Sigmoid colon (tissue), 7 donors: ENCODE results near the gene PLPPR1. TPM values are rescaled to one million over a fixed set of nuclear protein-coding genes. Genes with fewer than 3 reads are reported as not detected.

Source experiments
- DNase-seq: peaks from one replicate; pipeline ENCODE4 v3.0.0-alpha.2; 2019
- H3K27ac ChIP-seq, 4 donors: fragments of 200-600 bp; sonication (generic); one replicate each; pipeline ENCODE4 v1.5.1; 2016 to 2019; ENCODE audit warnings: mild to moderate bottlenecking in 1 of 4
- H3K27me3 ChIP-seq, 3 donors: fragments of 200-600 bp; sonication (generic); one replicate each; pipeline ENCODE4 v1.5.1; 2019; ENCODE audit warnings: mild to moderate bottlenecking in 1 of 3
- H3K36me3 ChIP-seq, 4 donors: fragments of 200-600 bp; sonication (generic); one replicate each; pipeline ENCODE4 v1.5.1; 2016 to 2019
- H3K4me1 ChIP-seq, 4 donors: fragments of 200-600 bp; sonication (generic); one replicate each; pipeline ENCODE4 v1.5.1; 2017 to 2019
- H3K4me3 ChIP-seq, 4 donors: fragments of 200-600 bp; sonication (generic); one replicate each; pipeline ENCODE4 v1.5.1; 2017 to 2019; ENCODE audit warnings: mild to moderate bottlenecking in 2 of 4, moderate library complexity in 1 of 4
- H3K9me3 ChIP-seq, 4 donors: fragments of 200-600 bp in 3 of 4; sonication (generic) in 3 of 4; one replicate each; pipeline versions ENCODE4 v1.5.1 to v1.6.1; 2013 to 2019
- CTCF ChIP-seq, 4 experiments: fragments of 450-650 bp in 3 of 4; fragments of 200-600 bp in 1 of 4; IDR thresholded peaks; one replicate each; pipeline ENCODE4 v1.5.1; 2016 to 2019; ENCODE audit warnings: antibody characterized with exemption in 4 of 4, mild to moderate bottlenecking in 3 of 4, moderate library complexity in 2 of 4
- EP300 ChIP-seq, 4 donors: sonication (generic); formaldehyde crosslinking; IDR thresholded peaks; one replicate each; pipeline ENCODE4 v1.6.1; 2017; ENCODE audit warnings: antibody characterized with exemption in 4 of 4
- POLR2A ChIP-seq, 2 donors: fragments of 450-650 bp; IDR thresholded peaks; one replicate each; pipeline ENCODE4 v1.6.1; 2016; ENCODE audit warnings: antibody characterized with exemption in 2 of 2, mild to moderate bottlenecking in 2 of 2, moderate library complexity in 2 of 2
- POLR2AphosphoS5 ChIP-seq, 4 donors: sonication (generic); formaldehyde crosslinking; IDR thresholded peaks; one replicate each; pipeline ENCODE4 v1.6.1; 2017; ENCODE audit warnings: antibody characterized with exemption in 4 of 4
- WGBS, 2 donors: extraction: QIAGEN DNeasy Blood & Tissue Kit; methylation state at CpG; one replicate each; pipeline ENCODE4 v1.1.7; 2013; 5-methylcytosine and 5-hydroxymethylcytosine counted together
- intact Hi-C: fragments of 100-400 bp; cut with DNase I; formaldehyde crosslinking; loops from one replicate; pipeline ENCODE4 v1.15.1; 2023
- polyA plus RNA-seq, 3 donors: library from polyadenylated mRNA; stranded (reverse); fragments of 200-250 nt; gene quantifications; one replicate each; pipeline ENCODE4 v1.2.3, GENCODE V29; 2013
- total RNA-seq, 4 donors: library from RNA; depleted of rRNA; stranded (reverse); fragments of >200 nt; gene quantifications; one replicate each; pipeline ENCODE4 v1.1.0, GENCODE V29; 2016
- donor health status: healthy with polysubstance abuse.
- donor health status: Bipolar disorder and iron deficiency.
- donor health status: healthy.

The PLPPR1 gene
- total and polyA plus RNA-seq, 7 donors: 0.07 to 0.81 (median 0.38) TPM; not detected in 3

GRCh38 chr9:101226803-101227202, 198.3 kb downstream of the PLPPR1 start:
- H3K27me3 ChIP-seq: no peaks in the 10 kb centered on the region
- H3K4me1 ChIP-seq: no peaks in the 10 kb centered on the region
- H3K9me3 ChIP-seq: no peaks in the 10 kb centered on the region
- 73 to 90% methylated on average over 3 of the region's 3 CpGs for WGBS, 2 donors
- no peak overlapping the region for H3K27ac ChIP-seq
- TF ChIP-seq CTCF (IDR thresholded peaks at IDR 0.05): no peak
- no peak for TF ChIP-seq EP300 (IDR thresholded peaks at IDR 0.05)
- no peak for TF ChIP-seq POLR2A (IDR thresholded peaks at IDR 0.05)
- TF ChIP-seq POLR2AphosphoS5 (IDR thresholded peaks at IDR 0.05): no peak
- no peak for DNase-seq
- H3K36me3 ChIP-seq: no peaks in the 10 kb centered on the region
- H3K4me3 ChIP-seq: no peak overlapping the region
- intact Hi-C loops: no loop called here

- no peak for DNase-seq
- no peaks in the 10 kb centered on the region for H3K4me1 ChIP-seq
- no peak overlapping the region for H3K4me3 ChIP-seq
- intact Hi-C loops: loop anchor here (10.0 kb wide), 1 partner anchor 515 kb away; no protein-coding TSS in a partner anchor
- H3K27me3 ChIP-seq: no peaks in the 10 kb centered on the region
- no peaks in the 10 kb centered on the region for H3K36me3 ChIP-seq
- no peak overlapping the region for H3K27ac ChIP-seq
- no peaks in the 10 kb centered on the region for H3K9me3 ChIP-seq
- TF ChIP-seq CTCF (IDR thresholded peaks at IDR 0.05): no peak
- TF ChIP-seq POLR2A (IDR thresholded peaks at IDR 0.05): no peak
- TF ChIP-seq EP300 (IDR thresholded peaks at IDR 0.05): no peak
- TF ChIP-seq POLR2AphosphoS5 (IDR thresholded peaks at IDR 0.05): no peak
- WGBS, 2 donors: 24 to 25% methylated on average over 1 of the region's 1 CpG
Measured at GRCh38 chr9:101229606-101230005, 201.1 kb downstream of the PLPPR1 start.

DNA sequence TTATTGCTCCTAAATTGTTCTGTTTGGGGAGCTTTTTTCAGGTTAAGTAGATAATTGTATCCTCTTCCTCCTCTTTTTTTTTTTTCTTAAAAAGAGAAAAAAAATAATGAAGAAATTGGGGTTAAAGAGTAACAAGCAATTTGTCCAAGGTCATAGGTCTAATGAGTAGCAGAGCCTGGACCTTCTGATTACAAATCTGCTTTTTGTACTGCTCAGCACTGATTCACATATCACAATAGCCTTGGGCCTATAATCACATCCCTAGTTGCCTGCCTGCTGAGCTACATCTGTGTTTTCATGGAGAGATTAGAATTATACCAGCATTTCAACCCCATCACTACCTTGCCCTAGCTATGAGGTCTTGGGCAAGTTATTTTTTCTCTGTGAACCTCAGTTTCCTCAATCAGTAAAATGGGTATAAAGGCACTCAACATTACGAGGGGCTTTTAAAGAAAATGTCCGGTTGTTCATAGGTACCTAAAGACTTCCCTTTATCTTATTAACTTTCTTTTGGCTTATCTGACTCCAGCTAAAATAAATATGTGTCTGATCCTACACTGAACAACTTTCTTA, 204.0 kb downstream of the PLPPR1 start:
- WGBS, 2 donors: 92 to 94% methylated on average over 2 of the region's 2 CpGs
- H3K4me1 ChIP-seq: no peaks in the 10 kb centered on the region
- H3K36me3 ChIP-seq: no peaks in the 10 kb centered on the region
- no peaks in the 10 kb centered on the region for H3K27me3 ChIP-seq
- no peak for DNase-seq
- intact Hi-C loops: loop anchor here (10.0 kb wide), 1 partner anchor 518 kb away; no protein-coding TSS in a partner anchor
- no peak overlapping the region for H3K27ac ChIP-seq
- no peak for TF ChIP-seq CTCF (IDR thresholded peaks at IDR 0.05)
- TF ChIP-seq POLR2AphosphoS5 (IDR thresholded peaks at IDR 0.05): no peak
- no peak for TF ChIP-seq POLR2A (IDR thresholded peaks at IDR 0.05)
- TF ChIP-seq EP300 (IDR thresholded peaks at IDR 0.05): no peak
- H3K9me3 ChIP-seq: no peaks in the 10 kb centered on the region
- no peak overlapping the region for H3K4me3 ChIP-seq

DNA sequence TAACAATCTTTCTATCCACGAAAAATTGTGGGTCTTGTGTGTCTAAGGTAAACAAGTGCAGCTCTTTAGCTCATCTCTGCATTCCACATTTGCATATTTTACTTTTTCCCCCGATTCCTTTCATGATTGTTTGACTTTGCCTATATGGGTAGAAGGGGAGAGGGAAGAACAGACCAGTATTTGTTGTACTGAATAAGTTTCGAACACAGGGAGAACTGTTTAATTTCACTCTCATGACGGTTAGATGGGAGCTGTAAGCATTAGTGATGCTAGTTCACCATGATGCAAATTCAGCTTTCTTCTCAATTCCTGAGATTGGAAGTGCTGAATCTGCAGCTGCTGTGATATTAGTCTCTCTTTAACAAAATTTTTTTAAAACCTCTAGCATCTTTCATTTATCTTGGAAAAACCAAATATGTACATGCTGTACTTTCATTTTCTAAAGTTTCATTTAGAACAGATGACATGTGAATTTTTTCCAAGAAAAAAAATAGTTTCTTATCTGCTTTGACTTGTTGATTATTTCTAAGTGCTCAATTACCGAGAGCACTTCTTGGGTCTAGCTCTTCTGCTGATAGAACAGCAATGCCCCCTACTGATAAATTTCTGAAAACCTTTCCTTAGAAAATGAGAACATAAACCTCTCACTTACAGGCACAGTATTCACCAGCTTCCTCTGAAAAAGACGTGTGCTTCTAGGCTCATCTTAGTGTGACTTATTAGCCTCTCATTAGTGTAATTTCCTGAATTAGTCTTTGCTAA, 206.8 kb downstream of the PLPPR1 start:
- no peak for DNase-seq
- Histone ChIP-seq H3K27ac (no peak overlapping the region), H3K4me3 (no peak overlapping the region), H3K9me3 (no peaks in the 10 kb centered on the region), H3K36me3 (no peaks in the 10 kb centered on the region), H3K27me3 (no peaks in the 10 kb centered on the region), H3K4me1 (no peaks in the 10 kb centered on the region)
- WGBS, 2 donors: 38 to 39% methylated on average over 6 of the region's 6 CpGs
- TF ChIP-seq CTCF (IDR thresholded peaks at IDR 0.05) (no peak), POLR2A (IDR thresholded peaks at IDR 0.05) (no peak), POLR2AphosphoS5 (IDR thresholded peaks at IDR 0.05) (no peak), EP300 (IDR thresholded peaks at IDR 0.05) (no peak)
- intact Hi-C loops: loop anchor here (10.0 kb wide), 1 partner anchor 520 kb away; no protein-coding TSS in a partner anchor
